Spinal cord (tissue), 10 donors: ENCODE results near the gene HMMR. TPM values are rescaled to one million over a fixed set of nuclear protein-coding genes. Genes with fewer than 3 reads are reported as not detected.

Experiments
- DNase-seq, 6 donors: peaks; one replicate each; pipeline versions ENCODE4 v3.0.0 to v3.0.0-alpha.2; 2013 to 2015; ENCODE audit warnings: low spot score in 6 of 6, low read depth in 4 of 6
- H3K27ac ChIP-seq: one replicate; pipeline ENCODE4 v1.5.1; 2013; ENCODE audit warnings: low read depth, low read length, control low read depth
- H3K27me3 ChIP-seq: one replicate; pipeline ENCODE4 v1.6.1; 2013; ENCODE audit warnings: low read length; ENCODE audit not compliant: control insufficient read depth, insufficient read depth
- H3K36me3 ChIP-seq: one replicate; pipeline ENCODE4 v1.6.1; 2013; ENCODE audit warnings: low read length; ENCODE audit not compliant: control insufficient read depth, insufficient read depth
- H3K4me1 ChIP-seq: one replicate; pipeline ENCODE4 v1.6.1; 2013; ENCODE audit warnings: low read length; ENCODE audit not compliant: control insufficient read depth, insufficient read depth
- H3K4me3 ChIP-seq: one replicate; pipeline ENCODE4 v1.5.1; 2013; ENCODE audit warnings: low read depth, low read length, control low read depth
- H3K9me3 ChIP-seq: one replicate; pipeline ENCODE4 v1.6.1; 2013; ENCODE audit warnings: low read length; ENCODE audit not compliant: control insufficient read depth, insufficient read depth
- WGBS: methylation state at CpG from one replicate; pipeline ENCODE4 v1.1.5; 2013; ENCODE audit warnings: missing lambda C conversion rate; ENCODE audit not compliant: insufficient coverage; 5-methylcytosine and 5-hydroxymethylcytosine counted together
- polyA plus RNA-seq, 2 donors: library from polyadenylated mRNA; unstranded; fragments of 120-200 nt; gene quantifications; one replicate each; pipeline ENCODE4 v1.2.1, GENCODE V29; 2013; ENCODE audit not compliant: insufficient read length in 2 of 2
- total RNA-seq, 2 donors: library from RNA; depleted of rRNA in 1 of 2; stranded (reverse); fragments of 120-200 nt in 1 of 2; fragments of >200 nt in 1 of 2; gene quantifications; one replicate each; pipeline versions ENCODE4 v1.2.3 to v1.2.4, GENCODE V29; 2013 to 2014
- donor health status: healthy.

Gene HMMR
- total and polyA plus RNA-seq, 4 donors, result 4.5 to 12.2 (median 8.0) TPM

DNA sequence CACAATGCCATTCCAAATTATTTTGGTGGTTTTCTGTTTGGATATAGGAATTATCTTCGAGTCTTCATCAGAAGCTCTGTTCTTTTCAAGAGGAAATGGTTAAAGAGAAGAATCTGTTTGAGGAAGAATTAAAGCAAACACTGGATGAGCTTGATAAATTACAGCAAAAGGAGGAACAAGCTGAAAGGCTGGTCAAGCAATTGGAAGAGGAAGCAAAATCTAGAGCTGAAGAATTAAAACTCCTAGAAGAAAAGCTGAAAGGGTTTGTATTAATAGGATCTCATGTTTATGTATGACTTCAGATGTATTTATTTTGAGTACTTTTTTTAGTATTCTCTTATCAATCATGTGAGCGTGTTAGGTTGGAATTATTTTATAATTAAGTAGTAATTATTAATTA is 15.0 kb downstream of the HMMR start:
- no peaks in the 10 kb centered on the region for H3K27me3 ChIP-seq
- DNase-seq, result no peak
- WGBS, result 100% methylated on average over 1 of the region's 2 CpGs
- H3K4me3 ChIP-seq, result no peak overlapping the region
- H3K27ac ChIP-seq, result no peak overlapping the region
- no peaks in the 10 kb centered on the region for H3K4me1 ChIP-seq
- H3K36me3 ChIP-seq, result no peaks in the 10 kb centered on the region
- H3K9me3 ChIP-seq, result no peaks in the 10 kb centered on the region

DNA sequence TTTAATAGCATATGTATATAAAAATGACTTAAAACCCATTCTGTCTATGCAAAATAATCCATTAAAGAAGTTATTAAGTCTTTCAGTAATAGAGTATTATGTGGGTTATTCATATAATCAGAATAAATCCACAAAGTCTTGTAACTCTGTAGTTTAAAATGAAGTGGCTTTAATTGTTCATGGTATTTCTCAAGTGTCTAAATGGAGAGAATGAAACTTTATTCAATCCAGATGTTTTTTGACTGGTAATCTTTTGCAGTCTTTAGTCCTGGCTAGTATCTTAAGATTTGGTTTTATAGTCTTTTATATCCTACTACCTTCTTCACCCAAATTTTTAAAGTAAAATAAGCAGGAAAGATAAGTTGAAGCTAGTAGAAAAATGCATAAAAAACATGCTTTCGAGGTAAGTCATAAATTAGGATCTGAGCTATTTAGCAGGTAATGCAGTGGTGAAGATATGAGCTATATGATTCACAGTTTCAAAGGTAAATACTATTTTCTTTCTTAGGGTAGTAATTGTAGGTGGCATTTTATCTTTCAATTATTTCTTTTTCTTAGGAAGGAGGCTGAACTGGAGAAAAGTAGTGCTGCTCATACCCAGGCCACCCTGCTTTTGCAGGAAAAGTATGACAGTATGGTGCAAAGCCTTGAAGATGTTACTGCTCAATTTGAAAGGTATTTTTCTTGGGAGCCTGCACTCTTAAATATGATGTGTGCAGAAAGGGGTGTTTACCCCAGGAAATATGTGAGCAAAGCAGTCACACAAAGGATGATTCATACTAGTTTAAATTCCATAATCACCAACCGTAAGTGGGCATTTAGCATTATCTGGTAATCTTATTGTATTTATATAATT is 17.9 kb downstream of the HMMR start:
- H3K36me3 ChIP-seq, result no peaks in the 10 kb centered on the region
- H3K4me1 ChIP-seq, result no peaks in the 10 kb centered on the region
- no CpG with 5 or more reads among the region's 2 CpGs for WGBS
- H3K9me3 ChIP-seq, result no peaks in the 10 kb centered on the region
- H3K4me3 ChIP-seq, result no peak overlapping the region
- no peaks in the 10 kb centered on the region for H3K27me3 ChIP-seq
- no peak overlapping the region for H3K27ac ChIP-seq
- DNase-seq, result no peak

DNA sequence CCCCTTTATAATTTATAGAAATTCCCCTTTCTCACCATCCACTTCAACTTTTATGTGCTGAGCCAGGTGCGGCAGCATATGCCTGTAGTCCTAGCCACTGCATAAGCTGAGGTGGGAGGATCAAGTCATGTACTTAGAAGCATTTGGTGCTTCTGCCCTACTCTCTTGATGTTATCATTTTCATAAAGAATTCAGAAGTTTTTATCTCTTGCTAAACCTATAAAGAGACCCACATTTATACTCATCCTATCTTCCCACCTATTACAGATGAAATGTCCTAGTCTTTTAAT is 18.5 kb downstream of the HMMR start:
- no peaks in the 10 kb centered on the region for H3K4me1 ChIP-seq

DNA sequence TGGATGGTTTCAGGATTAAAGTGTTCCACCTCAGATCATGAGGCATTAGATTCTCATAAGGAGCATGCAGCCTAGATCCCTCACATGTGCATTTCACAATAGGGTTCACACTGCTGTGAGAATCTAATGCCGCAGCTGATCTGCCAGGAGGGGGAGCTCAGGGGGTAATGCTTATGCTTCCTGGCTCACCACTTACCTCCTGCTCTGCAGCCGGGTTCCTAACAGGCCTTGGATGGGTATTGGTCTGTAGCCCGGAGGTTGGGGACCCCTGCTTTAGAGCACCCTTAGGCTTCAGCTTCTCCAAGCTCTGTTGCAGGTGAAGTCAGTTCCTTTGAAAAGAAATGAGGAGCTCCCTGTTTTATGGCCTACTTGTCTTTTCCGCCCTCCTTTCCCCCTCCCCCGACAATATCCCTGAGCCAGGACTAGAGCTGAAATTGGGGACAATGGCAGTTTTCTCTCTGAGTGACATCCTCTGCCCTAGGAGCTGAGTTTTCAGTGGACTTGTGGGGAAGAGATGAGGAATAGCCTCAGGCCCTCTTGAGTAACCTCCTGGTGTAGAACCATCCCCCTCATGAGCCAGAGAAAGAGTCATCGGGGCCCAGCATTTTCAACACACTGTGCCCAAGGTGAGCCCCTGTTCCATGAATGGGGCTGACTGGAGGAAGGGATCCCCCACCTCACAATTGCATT is 28.8 kb downstream of the HMMR start:
- Histone ChIP-seq H3K4me3 (no peak overlapping the region), H3K27ac (no peak overlapping the region), H3K27me3 (no peaks in the 10 kb centered on the region), H3K4me1 (no peaks in the 10 kb centered on the region), H3K9me3 (no peaks in the 10 kb centered on the region), H3K36me3 (no peaks in the 10 kb centered on the region)
- WGBS, result 100% methylated on average over 1 of the region's 6 CpGs
- DNase-seq, result no peak

More for the DNA sequence above, 18.5 kb downstream of the HMMR start:
- Histone ChIP-seq H3K27ac (no peak overlapping the region), H3K4me3 (no peak overlapping the region), H3K36me3 (no peaks in the 10 kb centered on the region), H3K27me3 (no peaks in the 10 kb centered on the region), H3K9me3 (no peaks in the 10 kb centered on the region)
- DNase-seq, result no peak
- WGBS, result no CpG with 5 or more reads among the region's 1 CpG

DNA sequence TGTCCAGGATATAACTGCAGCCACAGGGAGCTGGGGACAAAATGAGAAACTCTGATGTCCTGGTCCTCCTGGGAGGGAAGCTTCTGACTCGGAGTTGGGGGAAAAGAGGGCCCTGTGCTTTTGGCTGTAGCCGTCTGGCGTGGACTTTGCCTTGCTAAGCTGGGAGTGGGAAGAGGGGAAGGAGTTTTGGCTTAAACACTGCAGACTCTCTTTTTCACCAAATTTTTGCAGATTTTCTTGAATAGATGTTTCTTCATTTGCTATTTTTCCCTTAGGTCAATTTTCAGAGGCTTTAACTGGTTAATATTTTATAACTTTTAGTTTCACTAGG is 29.3 kb downstream of the HMMR start:
- Histone ChIP-seq H3K4me3 (no peak overlapping the region), H3K4me1 (no peaks in the 10 kb centered on the region), H3K36me3 (no peaks in the 10 kb centered on the region), H3K9me3 (no peaks in the 10 kb centered on the region), H3K27ac (no peak overlapping the region), H3K27me3 (no peaks in the 10 kb centered on the region)
- WGBS, result 100% methylated on average over 1 of the region's 3 CpGs
- no peak for DNase-seq

DNA sequence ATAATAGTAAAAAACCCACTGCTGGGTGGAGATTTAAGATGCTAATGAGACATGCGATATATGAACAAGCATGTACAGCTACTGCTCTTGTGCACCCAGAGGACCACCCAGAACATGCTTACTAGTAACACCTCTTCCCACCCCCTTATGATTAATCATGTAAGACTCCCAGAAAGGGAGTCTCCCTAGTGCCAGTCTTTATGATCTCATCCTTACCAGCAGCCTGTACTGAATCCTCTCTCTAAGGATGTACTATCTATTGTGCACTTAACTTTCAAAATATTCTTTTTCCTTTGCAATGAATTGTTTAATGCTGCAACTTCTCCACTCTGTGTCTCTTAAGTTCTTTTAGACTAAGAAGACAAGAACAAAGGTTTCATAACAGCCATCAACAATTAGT is 35.9 kb downstream of the HMMR start:
- WGBS, result no CpG with 5 or more reads among the region's 1 CpG
- H3K27ac ChIP-seq, result no peak overlapping the region

DNA sequence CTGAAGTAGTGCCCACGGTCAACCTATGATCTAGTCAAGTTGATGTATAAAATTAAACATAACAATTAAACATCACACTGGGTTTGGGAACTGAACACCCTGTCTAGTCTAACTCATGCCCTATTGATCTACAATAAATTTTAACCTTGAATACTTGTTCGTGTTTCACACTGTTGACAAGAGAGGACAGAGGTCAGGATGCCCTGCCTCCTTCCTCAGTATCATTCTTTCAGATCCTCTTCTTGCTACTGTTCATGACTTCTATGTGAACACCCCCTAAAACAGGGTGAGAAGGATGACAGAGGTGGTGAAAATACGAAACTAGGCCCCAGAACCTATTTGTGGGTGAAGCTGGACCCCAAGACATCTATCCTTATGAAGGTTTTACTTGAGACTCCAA is 36.9 kb downstream of the HMMR start:
- Histone ChIP-seq H3K4me3 (no peak overlapping the region), H3K36me3 (no peaks in the 10 kb centered on the region), H3K27ac (no peak overlapping the region), H3K4me1 (no peaks in the 10 kb centered on the region), H3K9me3 (no peaks in the 10 kb centered on the region), H3K27me3 (no peaks in the 10 kb centered on the region)
- DNase-seq, result no peak
- no CpG with 5 or more reads among the region's 3 CpGs for WGBS

More for the DNA sequence above, 35.9 kb downstream of the HMMR start:
- Histone ChIP-seq H3K4me1 (no peaks in the 10 kb centered on the region), H3K27me3 (no peaks in the 10 kb centered on the region), H3K9me3 (no peaks in the 10 kb centered on the region), H3K4me3 (no peak overlapping the region), H3K36me3 (no peaks in the 10 kb centered on the region)
- DNase-seq, result no peak

DNA sequence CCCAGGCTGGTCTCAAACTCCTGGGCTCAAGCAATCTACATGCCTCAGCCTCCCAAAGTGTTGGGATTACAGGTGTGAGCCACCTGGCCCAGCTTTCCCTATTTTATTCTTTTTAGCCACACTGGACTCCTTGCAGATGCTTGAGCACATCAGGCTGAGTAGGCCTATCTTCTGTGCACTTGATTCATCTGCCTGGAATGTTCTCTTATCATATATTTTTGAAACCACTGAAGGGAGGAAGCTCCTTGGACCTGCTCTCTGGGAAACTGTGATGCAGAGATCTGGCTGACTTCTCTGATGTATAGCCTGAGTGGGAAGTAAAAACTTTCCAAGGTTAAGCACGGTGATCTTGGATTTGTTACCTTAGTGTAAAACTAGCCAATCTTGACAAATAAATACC is 38.5 kb downstream of the HMMR start:
- no CpG with 5 or more reads among the region's 1 CpG for WGBS
- no peaks in the 10 kb centered on the region for H3K27me3 ChIP-seq
- H3K4me1 ChIP-seq, result no peaks in the 10 kb centered on the region

DNA sequence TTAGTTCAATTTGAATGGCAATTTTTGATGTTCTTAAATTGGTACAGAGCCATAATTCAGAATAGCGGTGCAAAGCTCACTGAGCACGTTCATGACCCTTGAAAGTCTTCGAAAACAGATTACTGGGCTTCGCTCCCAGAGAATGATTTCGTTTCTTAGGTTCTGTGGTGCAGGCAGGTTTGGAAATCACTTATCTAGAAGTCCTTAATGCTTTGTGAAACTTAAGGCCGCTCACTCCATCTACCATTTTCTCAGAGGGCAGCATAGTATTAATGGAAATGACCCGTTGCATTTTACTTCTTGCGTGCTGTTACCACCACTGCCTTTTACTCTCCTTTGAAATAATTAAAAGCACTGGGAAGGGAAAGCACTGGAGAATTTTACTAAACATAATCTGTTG is 42.1 kb downstream of the HMMR start:
- H3K9me3 ChIP-seq, result no peaks in the 10 kb centered on the region
- peak overlapping the region; percentile 97 for H3K27ac ChIP-seq
- 83% methylated on average over 3 of the region's 8 CpGs for WGBS
- no peaks in the 10 kb centered on the region for H3K27me3 ChIP-seq
- H3K4me1 ChIP-seq, result peaks cover 8% of the 10 kb centered on the region
- peak overlapping the region; percentile 61 for H3K4me3 ChIP-seq
- H3K36me3 ChIP-seq, result no peaks in the 10 kb centered on the region
- peak in 2 of 6 donors; percentile 1 to 2 for DNase-seq

More for the DNA sequence above, 38.5 kb downstream of the HMMR start:
- H3K36me3 ChIP-seq, result no peaks in the 10 kb centered on the region
- H3K27ac ChIP-seq, result no peak overlapping the region
- no peak overlapping the region for H3K4me3 ChIP-seq
- H3K9me3 ChIP-seq, result no peaks in the 10 kb centered on the region
- no peak for DNase-seq
